ENCODE measurements around the gene C10orf120. TPM values are rescaled to one million over a fixed set of nuclear protein-coding genes. Genes with fewer than 3 reads are reported as not detected.

C10orf120 gene
- total RNA-seq, 1 donor from 2014 or later: not detected

GRCh38 chr10:122706947-122707346, 7.3 kb upstream of the C10orf120 start:
- H3K9me3 Mint-ChIP-seq (ENCODE audit: low read depth): no peaks in the 10 kb centered on the region
- peaks cover 3% of the 10 kb centered on the region for H3K27me3 Mint-ChIP-seq
- no peak for DNase-seq (ENCODE audit: low spot score, unreplicated experiment)
- no peak overlapping the region for H3K27ac Mint-ChIP-seq
- TF ChIP-seq CTCF (IDR thresholded peaks at IDR 0.05; ENCODE audit: unreplicated experiment): no peak
- H3K4me1 Mint-ChIP-seq (ENCODE audit: low read depth): peaks cover under 1% of the 10 kb centered on the region
- H3K36me3 Mint-ChIP-seq (ENCODE audit: insufficient read depth): no peaks in the 10 kb centered on the region
- H3K4me3 Mint-ChIP-seq (ENCODE audit: low read depth): no peak overlapping the region

GRCh38 chr10:122706467-122706866, 6.8 kb upstream of the C10orf120 start:
- peaks cover 2% of the 10 kb centered on the region for H3K4me1 Mint-ChIP-seq (ENCODE audit: low read depth)
- DNase-seq (ENCODE audit: low spot score, unreplicated experiment): no peak
- no peaks in the 10 kb centered on the region for H3K36me3 Mint-ChIP-seq (ENCODE audit: insufficient read depth)
- H3K4me3 Mint-ChIP-seq (ENCODE audit: low read depth): no peak overlapping the region
- no peak overlapping the region for H3K27ac Mint-ChIP-seq
- TF ChIP-seq CTCF (IDR thresholded peaks at IDR 0.05; ENCODE audit: unreplicated experiment): no peak
- peaks cover 3% of the 10 kb centered on the region for H3K27me3 Mint-ChIP-seq
- no peaks in the 10 kb centered on the region for H3K9me3 Mint-ChIP-seq (ENCODE audit: low read depth)

DNA sequence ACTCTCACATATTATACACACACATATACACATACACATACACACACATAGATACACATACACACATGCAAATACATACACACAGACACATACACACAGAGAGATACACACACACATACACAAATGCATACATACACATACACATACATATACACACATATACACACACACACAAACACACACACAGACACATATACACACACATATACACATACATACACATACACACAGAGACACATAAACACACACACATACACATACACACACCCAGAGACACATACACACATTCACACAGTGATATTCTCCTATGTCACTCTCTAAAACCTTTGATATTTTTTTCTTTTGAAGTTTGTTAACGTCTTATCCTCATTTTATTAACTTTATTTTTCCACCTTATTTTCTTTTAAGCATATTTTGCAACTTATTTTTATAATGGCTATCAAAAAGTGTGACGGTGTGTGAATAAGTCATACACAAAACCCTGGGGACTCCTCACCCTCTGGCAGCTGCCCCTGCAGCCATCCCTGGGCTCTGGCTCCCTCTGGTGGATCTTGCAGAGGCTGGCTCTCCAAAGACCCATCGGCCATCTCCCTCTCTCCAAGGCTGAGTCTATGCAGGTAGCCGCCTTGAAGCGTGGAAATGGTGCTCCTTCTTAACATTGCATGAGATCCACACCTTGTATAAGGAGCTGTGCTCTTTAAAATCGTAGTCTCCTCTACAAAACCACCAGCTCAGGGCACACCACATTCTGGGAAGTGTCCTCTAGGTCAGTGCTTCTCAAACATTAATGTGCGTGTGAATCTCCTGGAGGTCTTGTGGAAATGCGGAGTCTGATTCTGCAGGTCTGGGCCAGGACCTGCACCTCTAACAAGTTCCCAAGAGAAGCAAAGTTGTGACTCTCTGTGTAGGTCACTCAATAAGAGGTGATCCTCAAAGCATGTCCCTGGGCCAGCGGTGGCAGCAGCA, 4.1 kb upstream of the C10orf120 start:
- Mint-ChIP-seq H3K27ac (no peak overlapping the region), H3K27me3 (peaks cover 5% of the 10 kb centered on the region), H3K4me3 (ENCODE audit: low read depth) (no peak overlapping the region), H3K4me1 (ENCODE audit: low read depth) (peaks cover 2% of the 10 kb centered on the region), H3K9me3 (ENCODE audit: low read depth) (no peaks in the 10 kb centered on the region), H3K36me3 (ENCODE audit: insufficient read depth) (no peaks in the 10 kb centered on the region)
- peak; percentile 94 for TF ChIP-seq CTCF (IDR thresholded peaks at IDR 0.05; ENCODE audit: unreplicated experiment)
- DNase-seq (ENCODE audit: low spot score, unreplicated experiment): peak; percentile 70

- Mint-ChIP-seq H3K36me3 (ENCODE audit: insufficient read depth) (no peaks in the 10 kb centered on the region), H3K9me3 (ENCODE audit: low read depth) (no peaks in the 10 kb centered on the region), H3K27ac (no peak overlapping the region), H3K4me3 (ENCODE audit: low read depth) (no peak overlapping the region), H3K4me1 (ENCODE audit: low read depth) (peaks cover 2% of the 10 kb centered on the region), H3K27me3 (peaks cover 9% of the 10 kb centered on the region)
- no peak for TF ChIP-seq CTCF (IDR thresholded peaks at IDR 0.05; ENCODE audit: unreplicated experiment)
- no peak for DNase-seq (ENCODE audit: low spot score, unreplicated experiment)
Measured at GRCh38 chr10:122702275-122702674, 2.6 kb upstream of the C10orf120 start.

DNA sequence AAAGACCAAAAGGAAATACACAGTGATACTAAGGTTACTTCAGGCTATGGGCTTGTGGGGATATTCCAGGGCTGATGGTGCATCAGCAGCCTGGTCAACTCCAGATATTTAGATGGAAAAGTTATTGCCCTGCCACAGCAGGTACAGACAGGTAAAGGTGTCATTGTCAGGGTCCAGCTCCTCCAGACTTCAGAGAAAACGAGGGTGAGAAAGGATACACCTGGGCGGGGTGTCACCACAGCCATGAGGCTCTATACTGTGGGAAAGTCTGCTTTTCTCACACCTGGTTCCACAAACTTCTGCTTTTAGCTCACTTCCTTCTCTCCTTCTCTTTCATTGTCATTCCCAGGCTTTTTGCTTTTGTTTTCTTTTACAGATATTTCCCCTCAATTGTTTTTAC, 2.0 kb upstream of the C10orf120 start:
- Mint-ChIP-seq H3K36me3 (ENCODE audit: insufficient read depth) (no peaks in the 10 kb centered on the region), H3K4me1 (ENCODE audit: low read depth) (peaks cover 2% of the 10 kb centered on the region), H3K27ac (no peak overlapping the region), H3K4me3 (ENCODE audit: low read depth) (no peak overlapping the region), H3K27me3 (peaks cover 11% of the 10 kb centered on the region), H3K9me3 (ENCODE audit: low read depth) (no peaks in the 10 kb centered on the region)
- no peak for DNase-seq (ENCODE audit: low spot score, unreplicated experiment)
- no peak for TF ChIP-seq CTCF (IDR thresholded peaks at IDR 0.05; ENCODE audit: unreplicated experiment)
